Fibroblast of pulmonary artery (primary cell): Measurements from ENCODE around the gene DACH2.

ENCODE experiments used
- DNase-seq: peaks from one replicate; pipeline ENCODE4 v3.0.0-alpha.2; 2010; ENCODE audit warnings: low read depth
- H3K4me3 ChIP-seq: replicated peaks from 2 replicates; pipeline ENCODE4 v1.5.1; 2011; ENCODE audit warnings: low read depth, mild to moderate bottlenecking, control low read depth, low read length, moderate library complexity
- CTCF ChIP-seq: IDR thresholded peaks from 2 replicates; pipeline ENCODE4 v1.5.1; 2011; ENCODE audit warnings: mild to moderate bottlenecking, control low read depth, low read length, inconsistent platforms; ENCODE audit errors: missing control alignments

DACH2 gene

DNA sequence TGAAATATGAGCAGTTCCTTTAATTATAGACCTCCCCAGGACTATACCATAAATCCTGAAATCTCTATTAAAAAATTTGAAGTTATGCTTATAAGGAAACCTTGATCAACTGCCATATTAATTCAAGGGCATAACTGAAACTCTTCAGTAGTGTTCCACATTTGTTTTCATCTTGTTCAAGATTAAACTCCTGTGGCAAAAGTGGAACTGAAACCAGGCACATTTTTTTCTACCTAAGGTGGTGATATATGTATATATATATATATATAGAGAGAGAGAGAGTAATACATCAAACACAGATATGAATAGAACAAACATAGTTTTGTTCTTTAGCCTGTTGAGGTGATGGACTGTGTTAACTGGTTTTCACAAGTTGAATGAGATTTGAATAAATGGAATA, 287.9 kb downstream of the DACH2 start:
- no peak overlapping the region for H3K4me3 ChIP-seq
- DNase-seq, result no peak
- TF ChIP-seq CTCF, result no peak

DNA sequence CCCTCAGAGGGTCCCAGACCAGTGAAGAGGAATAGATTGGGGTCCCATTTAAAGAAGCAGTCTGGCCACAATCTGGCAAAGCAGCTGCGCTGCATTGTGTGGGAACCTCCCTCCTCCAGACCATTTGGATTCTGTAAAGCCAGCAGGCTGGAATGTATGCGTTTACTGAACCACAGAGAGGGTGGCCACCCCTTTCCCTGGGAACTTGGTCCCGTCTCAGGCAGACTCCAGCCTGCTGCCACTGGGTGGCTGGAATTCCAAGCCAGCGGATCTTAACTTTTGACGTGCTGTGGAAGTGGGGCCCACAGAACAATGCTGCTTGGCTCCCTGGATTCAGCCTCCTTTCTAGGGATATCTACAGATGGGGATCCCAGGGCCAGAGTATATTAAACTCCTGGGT, 307.2 kb downstream of the DACH2 start:
- no peak for TF ChIP-seq CTCF
- no peak overlapping the region for H3K4me3 ChIP-seq

GRCh38 chrX:86460760-86461159, 312.5 kb downstream of the DACH2 start:
- no peak for TF ChIP-seq CTCF
- no peak for DNase-seq
- no peak overlapping the region for H3K4me3 ChIP-seq

More for the DNA sequence above, 307.2 kb downstream of the DACH2 start:
- no peak for DNase-seq

DNA sequence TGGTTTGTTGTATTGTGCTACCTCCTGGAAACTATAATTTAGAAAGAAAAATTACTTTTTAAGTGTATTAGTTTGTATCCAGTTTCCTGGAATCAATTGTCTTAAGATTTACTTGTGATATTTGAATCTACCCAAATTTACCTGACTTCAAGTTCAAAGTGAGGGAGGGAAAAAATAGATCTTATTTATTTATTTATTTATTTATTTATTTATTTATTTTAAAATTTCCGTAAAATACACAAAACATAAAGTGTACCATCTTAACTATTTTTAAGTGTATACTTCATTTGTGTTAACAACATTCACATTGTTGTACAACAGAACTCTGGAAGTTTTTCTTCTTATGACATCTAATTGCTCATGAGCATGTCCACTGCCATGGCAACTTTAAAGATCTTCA, 356.0 kb downstream of the DACH2 start:
- TF ChIP-seq CTCF, result no peak

DNA sequence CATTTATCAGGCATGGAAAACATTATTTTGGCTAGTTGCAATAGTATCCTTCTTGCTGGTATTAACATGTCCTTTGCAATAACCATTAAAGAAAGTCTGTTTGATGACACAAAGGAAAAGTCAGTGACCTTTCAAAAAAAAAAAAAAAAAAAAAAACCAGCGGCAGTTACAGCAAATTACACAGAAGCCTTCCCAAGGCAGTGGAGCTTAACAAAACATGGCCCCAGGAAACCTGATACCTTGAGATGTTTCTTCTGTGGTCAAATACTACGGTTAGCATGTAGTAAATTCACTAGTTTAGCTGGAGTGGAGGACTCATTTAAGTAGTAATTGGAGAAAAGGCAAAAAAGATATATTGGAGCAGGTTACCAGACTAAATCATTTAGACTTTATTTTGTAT, 359.1 kb downstream of the DACH2 start:
- no peak for TF ChIP-seq CTCF
- DNase-seq, result no peak
- H3K4me3 ChIP-seq, result no peak overlapping the region

More for the DNA sequence above, 356.0 kb downstream of the DACH2 start:
- no peak overlapping the region for H3K4me3 ChIP-seq
- DNase-seq, result no peak

GRCh38 chrX:86579777-86580176, 431.5 kb downstream of the DACH2 start:
- no peak overlapping the region for H3K4me3 ChIP-seq
- TF ChIP-seq CTCF, result no peak
- no peak for DNase-seq

GRCh38 chrX:86604607-86605006, 456.4 kb downstream of the DACH2 start:
- DNase-seq, result no peak
- H3K4me3 ChIP-seq, result no peak overlapping the region
- no peak for TF ChIP-seq CTCF
